ENCODE data around the gene TAS2R38.
A peak's percentile ranks its signal among the peaks of the same experiment; 100 is the strongest.

The TAS2R38 gene

DNA sequence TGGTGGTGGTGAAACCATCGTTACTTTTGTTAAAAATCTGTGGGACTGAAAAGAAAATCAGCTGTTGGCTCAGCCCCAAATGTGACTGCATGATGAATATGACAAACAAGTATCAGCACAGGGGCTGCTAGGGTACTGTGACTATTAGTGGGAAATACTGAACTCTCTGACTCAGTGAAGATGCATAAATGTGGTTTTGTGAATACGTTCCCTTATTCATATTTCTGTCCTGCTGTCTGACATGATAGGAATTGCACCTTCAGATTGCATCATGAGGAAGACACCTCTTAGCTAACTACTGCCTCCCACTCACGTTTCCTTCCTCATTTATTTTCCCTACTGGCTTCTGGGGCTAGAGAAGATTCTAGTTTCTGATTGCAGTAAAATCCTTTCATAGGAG lies 28.2 kb downstream of the TAS2R38 start:
- no peak overlapping the region for H2AK5ac ChIP-seq (ENCODE audit: low read length)
- H3K79me1 ChIP-seq (ENCODE audit: low read length), result no peaks in the 10 kb centered on the region
- no peaks in the 10 kb centered on the region for H3K79me2 ChIP-seq (ENCODE audit: control insufficient read depth, insufficient read depth, low read length)
- H3K4me1 ChIP-seq (ENCODE audit: control insufficient read depth, low read depth, low read length), result no peaks in the 10 kb centered on the region
- H3K36me3 ChIP-seq (ENCODE audit: control insufficient read depth, insufficient read depth, low read length), result no peaks in the 10 kb centered on the region
- no peaks in the 10 kb centered on the region for H3K27me3 ChIP-seq (ENCODE audit: insufficient read depth, low read length, poor library complexity)
- H3K9ac ChIP-seq (ENCODE audit: low read length), result no peak overlapping the region
- no peak overlapping the region for H3K4me3 ChIP-seq (ENCODE audit: low read length)
- H4K8ac ChIP-seq (ENCODE audit: low read depth, low read length), result no peak overlapping the region
- no peak overlapping the region for H3K4me2 ChIP-seq (ENCODE audit: low read length)
- H3K56ac ChIP-seq (ENCODE audit: low read length), result no peak overlapping the region
- no peak overlapping the region for H3K23ac ChIP-seq (ENCODE audit: low read length)
- H3K4ac ChIP-seq (ENCODE audit: low read depth, low read length), result no peak overlapping the region
- H2BK120ac ChIP-seq (ENCODE audit: low read depth, low read length), result no peak overlapping the region
- H3K27ac ChIP-seq (ENCODE audit: low read depth, low read length), result no peak overlapping the region
- no CpG with 5 or more reads among the region's 3 CpGs for WGBS (ENCODE audit: extremely low coverage, insufficient coverage, low lambda C conversion rate)
- H2BK15ac ChIP-seq (replicated peaks; ENCODE audit: low read depth), result no peak overlapping the region
- H3K18ac ChIP-seq (ENCODE audit: low read length), result no peak overlapping the region
- no peak for DNase-seq
- H4K5ac ChIP-seq (ENCODE audit: low read length), result no peak overlapping the region
- H2BK5ac ChIP-seq (ENCODE audit: low read length), result no peak overlapping the region

DNA sequence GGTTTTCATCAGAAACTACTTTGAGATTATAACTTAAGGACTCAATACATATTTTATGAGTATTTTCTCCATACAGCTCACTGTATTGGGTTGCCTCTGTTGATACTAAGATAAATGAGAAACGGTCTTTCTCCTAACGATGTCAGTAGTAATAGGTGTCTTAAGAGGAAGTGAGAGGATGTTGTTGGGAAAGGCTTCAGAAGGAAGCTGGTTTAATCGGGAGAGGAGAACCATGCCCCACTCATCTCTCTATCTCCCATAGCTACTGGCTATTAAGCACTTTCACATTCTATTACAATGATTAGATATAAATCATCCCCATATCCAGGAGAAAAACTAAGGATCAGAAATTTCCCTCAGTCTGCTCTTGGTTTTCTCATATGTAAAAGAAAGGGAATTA lies 28.8 kb downstream of the TAS2R38 start:
- Histone ChIP-seq H3K36me3 (ENCODE audit: control insufficient read depth, insufficient read depth, low read length) (no peaks in the 10 kb centered on the region), H3K27me3 (ENCODE audit: insufficient read depth, low read length, poor library complexity) (no peaks in the 10 kb centered on the region), H3K18ac (ENCODE audit: low read length) (no peak overlapping the region), H3K4me3 (ENCODE audit: low read length) (no peak overlapping the region), H2BK15ac (replicated peaks; ENCODE audit: low read depth) (no peak overlapping the region), H4K8ac (ENCODE audit: low read depth, low read length) (no peak overlapping the region), H3K23ac (ENCODE audit: low read length) (no peak overlapping the region), H3K9ac (ENCODE audit: low read length) (no peak overlapping the region), H2AK5ac (ENCODE audit: low read length) (no peak overlapping the region), H2BK120ac (ENCODE audit: low read depth, low read length) (no peak overlapping the region), H4K5ac (ENCODE audit: low read length) (no peak overlapping the region), H2BK5ac (ENCODE audit: low read length) (no peak overlapping the region), H3K4me2 (ENCODE audit: low read length) (no peak overlapping the region), H3K56ac (ENCODE audit: low read length) (no peak overlapping the region), H3K79me2 (ENCODE audit: control insufficient read depth, insufficient read depth, low read length) (no peaks in the 10 kb centered on the region), H3K4ac (ENCODE audit: low read depth, low read length) (no peak overlapping the region), H3K4me1 (ENCODE audit: control insufficient read depth, low read depth, low read length) (no peaks in the 10 kb centered on the region), H3K27ac (ENCODE audit: low read depth, low read length) (no peak overlapping the region), H3K79me1 (ENCODE audit: low read length) (no peaks in the 10 kb centered on the region)
- no CpG with 5 or more reads among the region's 3 CpGs for whole genome bisulfite sequencing (ENCODE audit: extremely low coverage, insufficient coverage, low lambda C conversion rate)
- DNase-seq, result no peak

DNA sequence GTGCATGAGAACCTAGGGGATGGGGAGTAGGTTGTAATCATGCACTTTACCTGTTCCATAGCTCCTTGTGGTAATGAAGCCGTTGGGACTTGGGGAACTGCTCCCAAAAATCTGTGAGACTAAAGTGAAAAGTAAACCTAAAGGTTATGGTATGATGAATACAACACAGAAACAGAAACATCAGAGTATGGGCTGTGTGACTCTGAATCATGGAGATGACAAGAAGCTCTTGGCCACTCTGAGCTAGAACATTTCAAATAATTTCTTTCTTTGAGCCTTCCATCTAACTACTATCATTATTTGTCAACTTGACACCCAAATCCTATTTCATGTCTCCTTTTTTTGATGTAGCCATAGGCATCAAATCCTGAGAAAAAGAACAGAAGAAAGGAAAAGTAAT lies 29.7 kb downstream of the TAS2R38 start:
- WGBS (ENCODE audit: extremely low coverage, insufficient coverage, low lambda C conversion rate), result no CpG with 5 or more reads among the region's 1 CpG
- Histone ChIP-seq H3K79me2 (ENCODE audit: control insufficient read depth, insufficient read depth, low read length) (no peaks in the 10 kb centered on the region), H3K36me3 (ENCODE audit: control insufficient read depth, insufficient read depth, low read length) (no peaks in the 10 kb centered on the region)

DNA sequence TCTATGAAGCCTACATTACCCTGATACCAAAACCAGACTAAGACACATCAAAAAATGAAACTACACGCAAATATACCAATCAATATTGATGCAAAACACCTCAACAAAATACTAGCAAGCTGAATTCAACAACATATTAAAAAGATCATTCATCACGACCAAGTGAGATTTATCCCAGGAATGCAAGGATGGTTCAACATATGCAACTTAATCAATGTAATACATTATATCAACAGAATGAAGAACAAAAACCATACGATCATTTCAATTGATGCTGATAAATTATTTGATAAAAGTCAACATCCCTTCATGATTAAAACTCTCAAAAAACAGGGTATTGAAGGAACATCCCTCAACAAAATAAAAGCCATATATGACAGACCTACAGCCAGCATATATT lies 32.5 kb downstream of the TAS2R38 start:
- Histone ChIP-seq H4K5ac (ENCODE audit: low read length) (no peak overlapping the region), H3K79me2 (ENCODE audit: control insufficient read depth, insufficient read depth, low read length) (no peaks in the 10 kb centered on the region), H3K79me1 (ENCODE audit: low read length) (no peaks in the 10 kb centered on the region), H3K27me3 (ENCODE audit: insufficient read depth, low read length, poor library complexity) (no peaks in the 10 kb centered on the region), H3K27ac (ENCODE audit: low read depth, low read length) (no peak overlapping the region), H3K36me3 (ENCODE audit: control insufficient read depth, insufficient read depth, low read length) (no peaks in the 10 kb centered on the region), H3K56ac (ENCODE audit: low read length) (no peak overlapping the region), H2BK15ac (replicated peaks; ENCODE audit: low read depth) (no peak overlapping the region), H3K9ac (ENCODE audit: low read length) (no peak overlapping the region), H2BK120ac (ENCODE audit: low read depth, low read length) (no peak overlapping the region), H3K23ac (ENCODE audit: low read length) (no peak overlapping the region), H2AK5ac (ENCODE audit: low read length) (no peak overlapping the region), H3K4me3 (ENCODE audit: low read length) (no peak overlapping the region), H2BK5ac (ENCODE audit: low read length) (no peak overlapping the region), H3K4ac (ENCODE audit: low read depth, low read length) (no peak overlapping the region), H4K8ac (ENCODE audit: low read depth, low read length) (no peak overlapping the region), H3K4me1 (ENCODE audit: control insufficient read depth, low read depth, low read length) (no peaks in the 10 kb centered on the region), H3K4me2 (ENCODE audit: low read length) (no peak overlapping the region), H3K18ac (ENCODE audit: low read length) (no peak overlapping the region)
- no CpG with 5 or more reads among the region's 3 CpGs for WGBS (ENCODE audit: extremely low coverage, insufficient coverage, low lambda C conversion rate)
- DNase-seq, result no peak

More for the DNA sequence above, 29.7 kb downstream of the TAS2R38 start:
- no peak overlapping the region for H3K9ac ChIP-seq (ENCODE audit: low read length)
- no peak overlapping the region for H3K4me3 ChIP-seq (ENCODE audit: low read length)
- no peak overlapping the region for H3K23ac ChIP-seq (ENCODE audit: low read length)
- no peak overlapping the region for H3K4ac ChIP-seq (ENCODE audit: low read depth, low read length)
- no peaks in the 10 kb centered on the region for H3K27me3 ChIP-seq (ENCODE audit: insufficient read depth, low read length, poor library complexity)
- H3K27ac ChIP-seq (ENCODE audit: low read depth, low read length), result no peak overlapping the region
- no peak overlapping the region for H2BK5ac ChIP-seq (ENCODE audit: low read length)
- H2BK120ac ChIP-seq (ENCODE audit: low read depth, low read length), result no peak overlapping the region
- no peak overlapping the region for H4K5ac ChIP-seq (ENCODE audit: low read length)
- H3K4me2 ChIP-seq (ENCODE audit: low read length), result no peak overlapping the region
- no peaks in the 10 kb centered on the region for H3K79me1 ChIP-seq (ENCODE audit: low read length)
- DNase-seq, result no peak
- no peak overlapping the region for H2BK15ac ChIP-seq (replicated peaks; ENCODE audit: low read depth)
- no peak overlapping the region for H4K8ac ChIP-seq (ENCODE audit: low read depth, low read length)
- no peak overlapping the region for H3K56ac ChIP-seq (ENCODE audit: low read length)
- no peak overlapping the region for H3K18ac ChIP-seq (ENCODE audit: low read length)
- H3K4me1 ChIP-seq (ENCODE audit: control insufficient read depth, low read depth, low read length), result no peaks in the 10 kb centered on the region
- H2AK5ac ChIP-seq (ENCODE audit: low read length), result no peak overlapping the region

DNA sequence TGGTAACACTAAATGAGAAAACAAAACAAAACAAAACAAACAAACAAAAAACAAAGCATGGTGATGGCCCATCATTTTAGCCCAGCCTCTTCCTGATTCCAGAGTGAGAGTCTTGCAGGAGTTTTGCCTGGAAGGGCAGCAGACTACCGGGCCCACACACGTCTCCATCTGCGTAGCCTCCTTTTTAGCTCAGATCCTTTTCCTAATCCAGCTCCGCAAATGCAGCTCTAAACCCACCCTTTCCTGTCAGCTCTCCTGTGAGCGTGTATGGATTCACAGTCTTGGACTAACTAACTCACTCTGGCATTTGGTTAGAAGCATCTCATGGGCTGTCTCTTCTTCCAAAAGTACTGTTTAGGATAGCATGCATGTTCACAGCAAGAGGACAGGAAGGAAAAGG lies 43.4 kb downstream of the TAS2R38 start:
- no peak overlapping the region for H2BK5ac ChIP-seq (ENCODE audit: low read length)
- H3K4me2 ChIP-seq (ENCODE audit: low read length), result no peak overlapping the region

DNA sequence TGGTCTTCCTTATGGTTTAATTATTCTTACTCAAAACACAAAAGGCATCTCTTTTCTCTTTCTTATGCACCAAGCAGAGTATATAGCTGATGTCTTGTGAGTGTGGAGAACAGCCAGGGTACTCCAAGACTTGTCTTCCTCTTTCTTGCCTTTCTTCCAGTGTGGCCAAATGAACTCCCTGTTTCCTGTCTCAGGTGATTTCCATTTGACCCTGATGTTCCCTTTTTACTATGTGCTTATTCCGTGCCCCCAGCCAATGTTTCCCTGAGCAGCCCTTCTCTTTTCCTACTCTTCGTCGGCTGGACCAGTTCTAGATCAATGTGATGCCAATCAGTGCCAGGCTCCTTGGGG lies 44.8 kb downstream of the TAS2R38 start:
- H2BK120ac ChIP-seq (ENCODE audit: low read depth, low read length), result no peak overlapping the region
- H3K4me1 ChIP-seq (ENCODE audit: control insufficient read depth, low read depth, low read length), result no peaks in the 10 kb centered on the region
- H2BK15ac ChIP-seq (replicated peaks; ENCODE audit: low read depth), result no peak overlapping the region
- H4K5ac ChIP-seq (ENCODE audit: low read length), result no peak overlapping the region
- no peak overlapping the region for H2AK5ac ChIP-seq (ENCODE audit: low read length)
- no peak overlapping the region for H3K4me3 ChIP-seq (ENCODE audit: low read length)
- H3K56ac ChIP-seq (ENCODE audit: low read length), result no peak overlapping the region
- H3K79me2 ChIP-seq (ENCODE audit: control insufficient read depth, insufficient read depth, low read length), result no peaks in the 10 kb centered on the region
- no peaks in the 10 kb centered on the region for H3K27me3 ChIP-seq (ENCODE audit: insufficient read depth, low read length, poor library complexity)
- H3K4ac ChIP-seq (ENCODE audit: low read depth, low read length), result no peak overlapping the region
- H3K36me3 ChIP-seq (ENCODE audit: control insufficient read depth, insufficient read depth, low read length), result no peaks in the 10 kb centered on the region
- no peak overlapping the region for H4K8ac ChIP-seq (ENCODE audit: low read depth, low read length)
- WGBS (ENCODE audit: extremely low coverage, insufficient coverage, low lambda C conversion rate), result no CpG with 5 or more reads among the region's 3 CpGs
- no peak overlapping the region for H3K9ac ChIP-seq (ENCODE audit: low read length)
- no peak overlapping the region for H3K4me2 ChIP-seq (ENCODE audit: low read length)
- no peak overlapping the region for H3K23ac ChIP-seq (ENCODE audit: low read length)
- no peak overlapping the region for H2BK5ac ChIP-seq (ENCODE audit: low read length)
- no peak overlapping the region for H3K18ac ChIP-seq (ENCODE audit: low read length)
- no peak for DNase-seq
- no peak overlapping the region for H3K27ac ChIP-seq (ENCODE audit: low read depth, low read length)
- H3K79me1 ChIP-seq (ENCODE audit: low read length), result no peaks in the 10 kb centered on the region

More for the DNA sequence above, 43.4 kb downstream of the TAS2R38 start:
- Histone ChIP-seq H4K8ac (ENCODE audit: low read depth, low read length) (no peak overlapping the region), H3K18ac (ENCODE audit: low read length) (peak overlapping the region; percentile 15), H3K56ac (ENCODE audit: low read length) (no peak overlapping the region), H3K79me1 (ENCODE audit: low read length) (no peaks in the 10 kb centered on the region), H4K5ac (ENCODE audit: low read length) (no peak overlapping the region), H3K36me3 (ENCODE audit: control insufficient read depth, insufficient read depth, low read length) (no peaks in the 10 kb centered on the region), H3K4ac (ENCODE audit: low read depth, low read length) (no peak overlapping the region), H3K79me2 (ENCODE audit: control insufficient read depth, insufficient read depth, low read length) (no peaks in the 10 kb centered on the region), H3K4me3 (ENCODE audit: low read length) (no peak overlapping the region), H2BK15ac (replicated peaks; ENCODE audit: low read depth) (no peak overlapping the region), H3K23ac (ENCODE audit: low read length) (no peak overlapping the region), H2BK120ac (ENCODE audit: low read depth, low read length) (no peak overlapping the region), H3K27me3 (ENCODE audit: insufficient read depth, low read length, poor library complexity) (no peaks in the 10 kb centered on the region), H3K9ac (ENCODE audit: low read length) (no peak overlapping the region), H3K27ac (ENCODE audit: low read depth, low read length) (no peak overlapping the region), H3K4me1 (ENCODE audit: control insufficient read depth, low read depth, low read length) (no peaks in the 10 kb centered on the region), H2AK5ac (ENCODE audit: low read length) (no peak overlapping the region)
- no peak for DNase-seq
- WGBS (ENCODE audit: extremely low coverage, insufficient coverage, low lambda C conversion rate), result no CpG with 5 or more reads among the region's 5 CpGs
